Ishikawa (cell line): ENCODE measurements around the gene NR2E1.

ENCODE experiments used
- CEBPB ChIP-seq: IDR thresholded peaks from 2 replicates; pipeline ENCODE4 v1.6.1; 2012
- CREB1 ChIP-seq: IDR thresholded peaks from 2 replicates; pipeline ENCODE4 v1.6.1; 2012; ENCODE audit warnings: low read depth
- EGR1 ChIP-seq: IDR thresholded peaks from 2 replicates; pipeline ENCODE4 v1.6.1; 2012
- EP300 ChIP-seq: IDR thresholded peaks from 2 replicates; pipeline ENCODE4 v1.6.1; 2012; ENCODE audit warnings: borderline replicate concordance
- FOXM1 ChIP-seq: IDR thresholded peaks from 2 replicates; pipeline ENCODE4 v1.6.1; 2012; ENCODE audit warnings: low read depth, borderline replicate concordance
- NFIC ChIP-seq: IDR thresholded peaks from 2 replicates; pipeline ENCODE4 v1.6.1; 2012
- RAD21 ChIP-seq: IDR thresholded peaks from 2 replicates; pipeline ENCODE4 v1.6.1; 2012; ENCODE audit warnings: low read depth
- TAF1 ChIP-seq: IDR thresholded peaks from 2 replicates; pipeline ENCODE4 v1.6.1; 2012; ENCODE audit warnings: low read depth, mild to moderate bottlenecking
- TCF12 ChIP-seq: IDR thresholded peaks from 2 replicates; pipeline ENCODE4 v1.6.1; 2012; ENCODE audit warnings: low read depth
- TEAD4 ChIP-seq: IDR thresholded peaks from 2 replicates; pipeline ENCODE4 v1.6.1; 2012
- YY1 ChIP-seq: IDR thresholded peaks from 2 replicates; pipeline ENCODE4 v1.6.1; 2012; ENCODE audit warnings: low read depth
- ZBTB7A ChIP-seq: IDR thresholded peaks from 2 replicates; pipeline ENCODE4 v1.6.1; 2012; ENCODE audit warnings: low read depth
- TF ChIP-seq, protein P1 (sequence below): IDR thresholded peaks from 2 replicates; pipeline ENCODE4 v1.6.1; 2012
- TF ChIP-seq, protein P2 (sequence below): IDR thresholded peaks from 2 replicates; pipeline ENCODE4 v1.6.1; 2012; ENCODE audit warnings: low read depth, mild to moderate bottlenecking

DNA sequence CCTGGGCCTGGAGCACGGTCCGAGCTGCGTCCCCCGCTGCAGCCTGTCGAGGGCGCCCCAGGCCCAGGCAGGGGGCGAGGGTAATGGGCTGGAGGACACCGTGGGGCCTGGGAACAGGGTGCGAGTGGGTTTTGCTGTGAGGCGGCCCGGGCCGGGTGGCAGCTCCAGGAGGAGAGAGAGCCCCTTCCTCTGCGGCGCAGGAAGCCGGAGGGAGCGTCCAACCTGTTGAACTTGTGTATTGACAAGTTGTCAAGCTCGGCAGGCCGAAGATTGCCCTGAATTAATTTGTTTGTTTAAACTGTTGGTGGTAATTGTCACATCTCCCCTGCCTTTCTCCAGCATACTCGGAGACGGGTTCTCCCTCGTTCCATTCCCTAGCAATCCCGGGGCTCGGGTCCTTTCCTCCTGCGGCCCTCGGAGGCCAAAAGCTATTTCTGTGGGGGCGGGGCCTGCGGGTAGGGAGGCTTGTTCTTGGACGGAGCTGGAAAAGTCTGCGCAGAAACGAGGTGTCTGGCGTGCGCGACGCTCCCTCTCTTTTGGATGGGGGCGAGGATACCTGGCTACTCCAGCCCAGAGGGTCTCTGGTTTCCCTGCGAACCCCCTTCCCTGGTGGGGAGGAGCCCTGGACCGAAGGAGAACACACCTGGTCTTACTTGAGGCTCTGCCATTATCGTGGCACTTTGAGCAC is 9.9 kb downstream of the NR2E1 start:
- no peak for TF ChIP-seq EP300
- TF ChIP-seq TCF12 = no peak
- TF ChIP-seq, protein P1, sequence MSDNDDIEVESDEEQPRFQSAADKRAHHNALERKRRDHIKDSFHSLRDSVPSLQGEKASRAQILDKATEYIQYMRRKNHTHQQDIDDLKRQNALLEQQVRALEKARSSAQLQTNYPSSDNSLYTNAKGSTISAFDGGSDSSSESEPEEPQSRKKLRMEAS = no peak
- TF ChIP-seq FOXM1 = no peak
- TF ChIP-seq, protein P2, sequence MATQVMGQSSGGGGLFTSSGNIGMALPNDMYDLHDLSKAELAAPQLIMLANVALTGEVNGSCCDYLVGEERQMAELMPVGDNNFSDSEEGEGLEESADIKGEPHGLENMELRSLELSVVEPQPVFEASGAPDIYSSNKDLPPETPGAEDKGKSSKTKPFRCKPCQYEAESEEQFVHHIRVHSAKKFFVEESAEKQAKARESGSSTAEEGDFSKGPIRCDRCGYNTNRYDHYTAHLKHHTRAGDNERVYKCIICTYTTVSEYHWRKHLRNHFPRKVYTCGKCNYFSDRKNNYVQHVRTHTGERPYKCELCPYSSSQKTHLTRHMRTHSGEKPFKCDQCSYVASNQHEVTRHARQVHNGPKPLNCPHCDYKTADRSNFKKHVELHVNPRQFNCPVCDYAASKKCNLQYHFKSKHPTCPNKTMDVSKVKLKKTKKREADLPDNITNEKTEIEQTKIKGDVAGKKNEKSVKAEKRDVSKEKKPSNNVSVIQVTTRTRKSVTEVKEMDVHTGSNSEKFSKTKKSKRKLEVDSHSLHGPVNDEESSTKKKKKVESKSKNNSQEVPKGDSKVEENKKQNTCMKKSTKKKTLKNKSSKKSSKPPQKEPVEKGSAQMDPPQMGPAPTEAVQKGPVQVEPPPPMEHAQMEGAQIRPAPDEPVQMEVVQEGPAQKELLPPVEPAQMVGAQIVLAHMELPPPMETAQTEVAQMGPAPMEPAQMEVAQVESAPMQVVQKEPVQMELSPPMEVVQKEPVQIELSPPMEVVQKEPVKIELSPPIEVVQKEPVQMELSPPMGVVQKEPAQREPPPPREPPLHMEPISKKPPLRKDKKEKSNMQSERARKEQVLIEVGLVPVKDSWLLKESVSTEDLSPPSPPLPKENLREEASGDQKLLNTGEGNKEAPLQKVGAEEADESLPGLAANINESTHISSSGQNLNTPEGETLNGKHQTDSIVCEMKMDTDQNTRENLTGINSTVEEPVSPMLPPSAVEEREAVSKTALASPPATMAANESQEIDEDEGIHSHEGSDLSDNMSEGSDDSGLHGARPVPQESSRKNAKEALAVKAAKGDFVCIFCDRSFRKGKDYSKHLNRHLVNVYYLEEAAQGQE = no peak
- no peak for TF ChIP-seq TAF1
- peak; percentile 42; the same call in 1 of the 2 replicates for TF ChIP-seq RAD21
- TF ChIP-seq CEBPB = no peak
- no peak for TF ChIP-seq ZBTB7A
- no peak for TF ChIP-seq NFIC
- TF ChIP-seq TEAD4 = no peak
- no peak for TF ChIP-seq EGR1
- no peak for TF ChIP-seq YY1
- no peak for TF ChIP-seq CREB1
